Fibroblast of skin of right quadriceps (primary cell): ENCODE results near the gene OPA3.
"Not testable (repeated sequence)": the region's sequence is repeated elsewhere in the genome, so short reads cannot be mapped to it uniquely, and the experiment has no call there.

Experiments
- DNase-seq: peaks from one replicate; pipeline ENCODE4 v3.0.0-alpha.2; 2013

OPA3 gene

GRCh38 chr19:45584332-45585157 is at the start of gene OPA3:
TSS of gene OPA3 (minus strand) at chr19:45584802. CDS start at chr19:45584764, 38 bp downstream.
- DNase-seq, result peak; percentile 100

- DNase-seq, result peak; percentile 82
Measured at GRCh38 chr19:45632468-45633196, 48.0 kb upstream of the OPA3 start.

GRCh38 chr19:45630463-45630862 is 45.9 kb upstream of the OPA3 start:
- DNase-seq, result peak; percentile 96

GRCh38 chr19:45629704-45630103 is 45.1 kb upstream of the OPA3 start:
- no peak for DNase-seq

- DNase-seq, result not testable (repeated sequence)
Measured at GRCh38 chr19:45628219-45628618, 43.6 kb upstream of the OPA3 start.

GRCh38 chr19:45623984-45624383 is 39.4 kb upstream of the OPA3 start:
- DNase-seq, result no peak

- DNase-seq, result no peak
Measured at GRCh38 chr19:45621976-45622503, 37.4 kb upstream of the OPA3 start.

- no peak for DNase-seq
Measured at GRCh38 chr19:45621389-45621788, 36.8 kb upstream of the OPA3 start.

- no peak for DNase-seq
Measured at GRCh38 chr19:45616704-45617017, 32.1 kb upstream of the OPA3 start.

GRCh38 chr19:45615795-45616703 is 31.4 kb upstream of the OPA3 start:
- DNase-seq, result peak; percentile 91

GRCh38 chr19:45615056-45615455 is 30.5 kb upstream of the OPA3 start:
- DNase-seq, result not testable (repeated sequence)

GRCh38 chr19:45613926-45614725 is 29.5 kb upstream of the OPA3 start:
- DNase-seq, result peak; percentile 85

- DNase-seq, result no peak
Measured at GRCh38 chr19:45608948-45609347, 24.3 kb upstream of the OPA3 start.

GRCh38 chr19:45607071-45608029 is 22.7 kb upstream of the OPA3 start:
- peak; percentile 67 for DNase-seq

GRCh38 chr19:45601524-45602374 is 17.1 kb upstream of the OPA3 start, which contains the start of gene GPR4:
TSS of gene GPR4 (minus strand) at chr19:45602212. CDS start at chr19:45591866, 10,346 bp downstream.
- DNase-seq, result no peak

- DNase-seq, result no peak
Measured at GRCh38 chr19:45601115-45601514, 16.5 kb upstream of the OPA3 start.

- no peak for DNase-seq
Measured at GRCh38 chr19:45600340-45600885, 15.8 kb upstream of the OPA3 start.

GRCh38 chr19:45599286-45599685 is 14.7 kb upstream of the OPA3 start:
- no peak for DNase-seq

GRCh38 chr19:45598267-45599001 is 13.8 kb upstream of the OPA3 start:
- no peak for DNase-seq
